Duodenal mucosa (tissue), 2 donors: ENCODE data around the gene DUSP16.
A peak's percentile ranks its signal among the peaks of the same experiment; 100 is the strongest.

Experiments
- H3K27ac ChIP-seq: one replicate; pipeline ENCODE4 v1.7.0; 2013; ENCODE audit warnings: low read depth, low read length
- H3K27me3 ChIP-seq, 2 donors: one replicate each; pipeline ENCODE4 v1.7.0; 2013; ENCODE audit warnings: low read length in 2 of 2, control low read depth in 1 of 2; ENCODE audit not compliant: insufficient read depth in 2 of 2, control insufficient read depth in 1 of 2
- H3K36me3 ChIP-seq, 2 donors: one replicate each; pipeline ENCODE4 v1.7.0; 2013; ENCODE audit warnings: low read length in 2 of 2, control low read depth in 1 of 2; ENCODE audit not compliant: insufficient read depth in 2 of 2, control insufficient read depth in 1 of 2
- H3K4me1 ChIP-seq, 2 donors: one replicate each; pipeline ENCODE4 v1.7.0; 2013; ENCODE audit warnings: low read length in 2 of 2, control low read depth in 1 of 2; ENCODE audit not compliant: insufficient read depth in 2 of 2, control insufficient read depth in 1 of 2
- H3K4me3 ChIP-seq, 2 donors: one replicate each; pipeline ENCODE4 v1.7.0; 2013; ENCODE audit warnings: low read length in 2 of 2, low read depth in 1 of 2
- H3K9ac ChIP-seq, 2 donors: one replicate each; pipeline ENCODE4 v1.7.0; 2013; ENCODE audit warnings: low read length in 2 of 2, low read depth in 1 of 2
- H3K9me3 ChIP-seq, 2 donors: one replicate each; pipeline ENCODE4 v1.7.0; 2013; ENCODE audit warnings: low read length in 2 of 2, control low read depth in 1 of 2; ENCODE audit not compliant: control insufficient read depth in 1 of 2

Gene DUSP16

DNA sequence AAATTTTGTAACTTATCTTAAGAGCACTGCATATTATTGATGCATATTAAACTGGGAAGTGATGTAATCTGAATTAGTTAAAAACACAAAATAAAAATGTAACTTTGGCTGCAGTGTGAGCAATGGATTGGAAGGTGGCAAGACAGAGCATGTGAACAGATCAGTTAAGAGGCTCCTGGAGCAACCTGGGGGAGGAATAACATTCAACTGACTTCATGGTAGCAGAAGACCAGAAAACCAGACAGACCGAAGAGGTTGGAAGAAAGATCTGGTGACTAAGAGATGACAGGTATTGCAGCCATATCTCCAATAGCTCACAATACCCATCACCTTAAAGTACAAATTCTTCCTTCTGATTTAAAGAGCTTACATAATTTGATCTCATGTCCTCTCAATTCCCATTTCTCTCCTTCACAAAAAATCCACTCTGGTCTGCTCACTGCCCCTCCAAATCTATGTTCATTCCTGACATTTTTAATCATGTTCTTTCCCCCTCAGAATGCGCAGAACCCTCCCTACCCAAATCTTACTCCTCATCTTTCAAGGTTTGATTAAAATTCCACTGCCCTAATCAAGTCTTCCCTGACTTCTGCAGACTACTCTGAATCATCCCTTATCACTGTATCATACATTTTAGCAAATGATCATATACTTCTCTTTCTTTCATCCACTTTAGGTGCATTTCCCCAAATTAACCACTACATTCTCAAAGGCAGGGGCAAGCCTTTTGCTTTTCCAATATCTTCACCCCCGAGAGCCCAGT is 51.5 kb downstream of the DUSP16 start:
- Histone ChIP-seq H3K9ac (no peak overlapping the region), H3K9me3 (no peaks in the 10 kb centered on the region), H3K27ac (no peak overlapping the region), H3K27me3 (no peaks in the 10 kb centered on the region), H3K36me3 (peaks cover 0 to 6% of the 10 kb centered on the region in 2 donors), H3K4me3 (no peak overlapping the region), H3K4me1 (peaks cover 9 to 14% of the 10 kb centered on the region in 2 donors)

DNA sequence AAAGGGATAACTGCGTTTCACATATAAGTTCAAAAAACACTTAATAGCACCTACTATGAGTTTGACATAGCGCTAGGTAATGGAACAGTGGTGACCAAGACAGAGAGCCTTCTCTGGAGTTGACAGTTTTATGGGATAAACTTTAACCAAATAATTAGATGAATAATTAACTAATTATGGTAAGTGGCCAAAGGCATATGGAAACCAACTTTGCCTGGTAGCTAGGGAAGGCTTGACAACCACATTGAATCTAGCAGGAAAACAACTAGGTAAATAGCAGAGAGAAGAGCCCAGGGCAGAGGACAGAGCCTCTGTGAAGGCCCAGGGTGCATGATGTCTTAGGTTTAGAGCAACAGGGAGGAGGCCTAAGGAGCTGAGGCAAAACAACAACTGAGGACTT is 52.1 kb downstream of the DUSP16 start:
- Histone ChIP-seq H3K4me1 (peaks cover 15 to 19% of the 10 kb centered on the region in 2 donors), H3K27ac (no peak overlapping the region)

GRCh38 chr12:12510141-12510540 is 52.5 kb downstream of the DUSP16 start:
- peaks cover 19 to 23% of the 10 kb centered on the region in 2 donors for H3K4me1 ChIP-seq
- H3K27ac ChIP-seq = no peak overlapping the region
- no peaks in the 10 kb centered on the region for H3K27me3 ChIP-seq
- H3K36me3 ChIP-seq = peaks cover 0 to 6% of the 10 kb centered on the region in 2 donors
- H3K4me3 ChIP-seq = no peak overlapping the region
- H3K9me3 ChIP-seq = no peaks in the 10 kb centered on the region
- H3K9ac ChIP-seq = no peak overlapping the region

More for the DNA sequence above, 52.1 kb downstream of the DUSP16 start:
- Histone ChIP-seq H3K9ac (no peak overlapping the region), H3K36me3 (peaks cover 0 to 6% of the 10 kb centered on the region in 2 donors), H3K27me3 (no peaks in the 10 kb centered on the region), H3K4me3 (no peak overlapping the region), H3K9me3 (no peaks in the 10 kb centered on the region)

- H3K4me3 ChIP-seq = no peak overlapping the region
- H3K27ac ChIP-seq = no peak overlapping the region
- H3K27me3 ChIP-seq = no peaks in the 10 kb centered on the region
- H3K9me3 ChIP-seq = no peaks in the 10 kb centered on the region
- peaks cover 0 to 6% of the 10 kb centered on the region in 2 donors for H3K36me3 ChIP-seq
- no peak overlapping the region for H3K9ac ChIP-seq
- H3K4me1 ChIP-seq = peaks cover 21 to 26% of the 10 kb centered on the region in 2 donors
Observed at GRCh38 chr12:12508612-12509011, 54.1 kb downstream of the DUSP16 start.

GRCh38 chr12:12507121-12507520 is 55.5 kb downstream of the DUSP16 start:
- Histone ChIP-seq H3K9me3 (no peaks in the 10 kb centered on the region), H3K4me3 (no peak overlapping the region), H3K9ac (no peak overlapping the region), H3K27me3 (no peaks in the 10 kb centered on the region), H3K36me3 (peaks cover 0 to 6% of the 10 kb centered on the region in 2 donors), H3K27ac (no peak overlapping the region), H3K4me1 (peaks cover 21 to 26% of the 10 kb centered on the region in 2 donors)

DNA sequence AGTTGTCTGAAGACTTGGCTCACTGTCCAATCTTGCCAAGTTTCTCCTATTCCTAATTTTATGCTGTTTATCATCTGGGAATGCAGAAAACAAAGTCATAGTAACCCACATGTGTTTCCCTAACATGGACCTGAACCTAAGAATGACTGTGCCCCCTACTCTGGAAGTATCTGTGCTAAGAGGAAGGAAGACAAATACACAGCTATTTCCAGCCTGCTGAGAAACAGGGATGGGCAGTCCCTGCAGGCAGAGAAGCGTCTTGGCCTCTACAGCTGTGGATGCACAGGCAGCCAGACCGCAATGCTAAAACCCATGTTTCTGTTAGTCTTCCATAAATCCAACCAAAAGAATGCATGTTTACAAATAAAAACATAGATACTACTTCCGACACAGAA is 56.2 kb downstream of the DUSP16 start:
- Histone ChIP-seq H3K9me3 (no peaks in the 10 kb centered on the region), H3K27me3 (no peaks in the 10 kb centered on the region), H3K9ac (no peak overlapping the region), H3K4me3 (no peak overlapping the region), H3K36me3 (no peaks in the 10 kb centered on the region), H3K27ac (no peak overlapping the region), H3K4me1 (peaks cover 21 to 26% of the 10 kb centered on the region in 2 donors)

DNA sequence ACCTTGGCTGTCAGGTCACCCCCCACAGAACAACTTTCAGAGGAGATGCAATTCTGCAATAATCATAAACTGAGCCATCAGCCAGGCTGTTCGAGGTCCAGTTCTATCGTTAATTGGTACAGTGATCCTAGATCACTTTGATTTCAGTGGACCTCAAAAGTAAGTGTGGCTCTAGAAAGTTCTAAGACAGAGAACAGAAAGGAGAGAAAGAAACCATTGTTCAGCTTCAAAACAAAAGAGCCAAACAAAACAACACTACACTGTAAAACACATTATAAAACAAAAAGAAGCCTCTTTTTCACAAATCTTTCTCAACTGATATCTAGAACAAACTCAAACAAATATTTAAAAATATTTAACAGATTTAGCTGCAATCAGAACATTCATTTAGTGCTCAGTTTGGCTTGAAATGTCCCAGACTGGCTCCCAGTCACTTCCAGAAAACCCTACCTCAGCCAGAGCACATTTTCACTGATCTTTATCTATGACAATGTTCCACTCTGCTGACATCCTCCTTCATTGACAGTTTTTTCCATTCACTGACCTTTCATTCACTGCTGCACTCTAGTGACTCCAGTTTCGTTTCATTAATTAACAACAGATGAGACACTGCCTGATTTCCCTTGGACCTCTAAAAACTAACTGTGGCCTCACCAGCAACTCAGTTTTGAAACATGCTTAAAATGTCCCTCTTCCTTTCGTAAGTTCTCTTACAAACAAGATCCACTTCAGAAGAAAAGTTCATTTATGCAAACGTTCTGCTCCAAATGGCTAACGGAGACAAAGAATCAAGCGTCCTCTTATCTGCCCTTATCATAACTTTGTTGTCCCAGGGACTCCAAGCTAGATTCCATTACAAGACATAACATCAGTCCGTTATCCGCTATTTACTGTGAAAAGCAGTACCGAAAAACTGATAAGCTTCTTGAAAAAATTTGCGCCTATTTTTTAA is 56.8 kb downstream of the DUSP16 start:
- H3K9ac ChIP-seq = no peak overlapping the region
- no peaks in the 10 kb centered on the region for H3K27me3 ChIP-seq
- H3K27ac ChIP-seq = peak overlapping the region; percentile 32
- H3K4me1 ChIP-seq = peaks cover 21 to 22% of the 10 kb centered on the region in 2 donors
- no peaks in the 10 kb centered on the region for H3K9me3 ChIP-seq
- no peaks in the 10 kb centered on the region for H3K36me3 ChIP-seq
- H3K4me3 ChIP-seq = no peak overlapping the region

DNA sequence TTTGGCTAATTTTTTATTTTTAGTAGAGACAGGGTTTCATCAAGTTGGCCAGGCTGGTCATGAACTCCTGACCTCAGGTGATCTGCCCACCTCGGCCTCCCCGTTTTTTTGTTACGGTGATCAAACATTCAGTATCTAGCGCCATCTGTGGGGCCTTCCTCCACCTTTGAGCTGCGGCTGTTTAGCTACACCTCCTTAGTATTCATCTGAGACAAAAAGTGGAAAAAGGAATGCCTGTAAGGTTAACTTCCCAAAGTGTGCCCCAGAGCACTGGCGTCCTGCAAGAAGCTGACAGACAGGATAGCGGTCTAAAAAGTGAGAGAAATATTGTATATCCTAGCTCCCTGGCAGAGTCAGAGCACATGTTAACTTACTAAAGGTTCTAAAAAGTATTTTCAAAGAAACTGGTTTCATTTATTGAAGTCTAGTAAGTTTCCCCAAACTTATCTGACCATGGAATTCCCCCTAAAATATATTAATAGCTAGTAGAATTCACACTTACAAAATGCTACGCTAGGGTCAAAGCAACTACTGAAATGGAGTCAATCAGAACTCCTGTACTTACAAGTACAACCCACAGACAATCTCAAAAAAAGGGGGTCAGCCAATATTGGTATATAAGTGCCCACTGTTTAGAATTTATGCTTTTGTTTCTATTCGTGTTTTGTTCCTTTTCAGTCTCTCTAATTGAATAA is 59.1 kb downstream of the DUSP16 start:
- H3K27me3 ChIP-seq = no peaks in the 10 kb centered on the region
- H3K4me1 ChIP-seq = peaks cover 20 to 21% of the 10 kb centered on the region in 2 donors
- H3K9me3 ChIP-seq = no peaks in the 10 kb centered on the region
- H3K27ac ChIP-seq = no peak overlapping the region
- no peak overlapping the region for H3K4me3 ChIP-seq
- no peak overlapping the region for H3K9ac ChIP-seq
- H3K36me3 ChIP-seq = peaks cover 4 to 15% of the 10 kb centered on the region in 2 donors

GRCh38 chr12:12502815-12503151 is 59.9 kb downstream of the DUSP16 start:
- Histone ChIP-seq H3K4me1 (peaks cover 20 to 21% of the 10 kb centered on the region in 2 donors), H3K9me3 (no peaks in the 10 kb centered on the region), H3K36me3 (peaks cover 4 to 16% of the 10 kb centered on the region in 2 donors), H3K27me3 (no peaks in the 10 kb centered on the region), H3K27ac (no peak overlapping the region), H3K9ac (no peak overlapping the region), H3K4me3 (no peak overlapping the region)
